NCI-H146 treated with DMSO at 0.1 percent for 48 hours (cell line): ENCODE data around the gene ANGPT4.

Experiments used
- DNase-seq: peaks from one replicate; lab custom pipeline; 2025; ENCODE audit not compliant: unreplicated experiment; lab: John Stamatoyannopoulos, UW

The ANGPT4 gene

DNA sequence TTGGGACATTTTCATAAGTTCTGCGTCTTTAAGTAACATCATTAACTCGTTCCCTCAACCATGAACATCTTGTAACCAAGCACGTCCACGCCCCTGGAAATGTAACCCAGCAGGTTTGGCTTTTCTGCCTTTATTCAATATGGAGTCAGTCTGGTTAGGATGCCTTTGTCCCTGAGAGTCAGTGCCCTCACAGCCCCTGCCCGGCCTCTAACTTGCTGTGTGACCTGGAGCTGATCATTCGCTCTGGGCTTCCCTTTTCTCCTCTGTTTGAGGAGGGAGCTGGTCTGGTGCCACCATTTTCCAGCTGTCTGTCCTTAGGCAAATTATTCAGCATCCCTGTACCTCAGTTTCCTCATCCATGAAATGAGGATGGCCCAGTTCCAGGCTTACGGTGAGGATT, 26.5 kb upstream of the ANGPT4 start:
- no peak for DNase-seq

DNA sequence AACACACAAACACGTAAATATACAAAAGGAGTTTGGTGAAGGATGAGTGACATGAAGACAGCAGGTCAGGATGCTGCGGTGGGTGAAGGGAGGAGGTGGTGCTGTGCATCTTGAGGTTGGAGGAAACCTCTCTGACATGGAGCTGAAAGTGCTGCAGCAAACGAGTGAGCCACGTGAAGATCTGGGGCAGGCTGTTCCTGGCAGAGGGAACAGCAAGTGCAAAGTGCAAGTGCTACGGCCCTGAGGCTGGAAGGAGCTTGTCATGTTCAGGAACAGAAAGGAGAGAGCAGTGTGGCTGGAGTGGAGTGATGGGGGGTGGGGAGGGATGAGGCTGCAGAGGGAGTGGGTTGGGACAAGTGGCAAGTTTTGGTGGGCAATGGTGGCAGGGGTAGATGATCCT, 24.8 kb upstream of the ANGPT4 start:
- no peak for DNase-seq

DNA sequence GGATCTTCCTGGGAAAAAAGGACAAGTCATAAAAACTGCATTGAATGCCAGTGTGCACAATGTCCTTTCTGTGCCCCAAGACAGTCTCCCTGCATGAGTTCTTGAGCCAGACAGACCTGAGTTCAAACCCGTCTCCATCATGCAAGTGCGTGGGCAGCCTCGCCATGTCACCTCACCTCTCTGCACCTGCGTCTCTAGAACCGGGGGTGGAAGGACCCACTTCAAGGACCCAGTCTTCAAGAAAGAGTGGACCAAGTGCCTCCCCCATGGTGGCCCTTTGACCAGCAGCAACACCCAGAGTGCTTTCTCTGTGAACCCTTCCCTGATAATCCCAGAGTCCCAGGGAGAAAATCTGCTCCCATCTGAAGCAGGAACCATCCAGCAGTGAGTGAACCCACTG, 23.5 kb upstream of the ANGPT4 start:
- no peak for DNase-seq

DNA sequence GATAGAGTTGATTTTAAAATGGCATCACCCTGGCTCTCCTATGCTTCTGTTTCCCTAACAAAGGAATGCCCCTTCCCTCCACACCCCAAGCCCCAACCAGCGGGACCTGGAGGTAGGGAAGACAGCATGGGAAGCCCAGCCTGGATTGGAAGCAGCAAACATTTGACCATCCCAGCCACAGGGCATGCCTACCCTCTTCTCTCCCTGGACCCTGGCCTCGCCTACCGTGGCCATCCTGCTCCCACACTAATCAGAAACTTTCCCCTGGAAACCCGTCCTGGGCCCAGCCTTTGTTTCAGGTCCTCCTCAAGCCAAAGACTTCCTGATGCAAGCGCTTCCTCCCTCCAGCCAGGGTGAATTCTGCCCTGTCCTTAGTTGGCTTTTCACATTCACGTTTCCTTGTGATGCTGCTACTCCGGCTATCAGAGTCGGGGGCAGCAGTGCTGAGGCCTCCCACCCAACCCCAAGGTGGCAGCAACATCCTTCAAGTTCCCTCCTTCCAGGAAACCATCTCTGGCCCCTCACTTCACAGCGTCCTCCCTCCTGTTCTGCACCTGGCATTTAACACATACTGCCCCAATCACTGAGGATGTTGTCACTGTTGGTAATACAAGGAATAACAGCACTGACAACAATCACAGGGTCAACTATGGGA, 18.2 kb upstream of the ANGPT4 start:
- no peak for DNase-seq

DNA sequence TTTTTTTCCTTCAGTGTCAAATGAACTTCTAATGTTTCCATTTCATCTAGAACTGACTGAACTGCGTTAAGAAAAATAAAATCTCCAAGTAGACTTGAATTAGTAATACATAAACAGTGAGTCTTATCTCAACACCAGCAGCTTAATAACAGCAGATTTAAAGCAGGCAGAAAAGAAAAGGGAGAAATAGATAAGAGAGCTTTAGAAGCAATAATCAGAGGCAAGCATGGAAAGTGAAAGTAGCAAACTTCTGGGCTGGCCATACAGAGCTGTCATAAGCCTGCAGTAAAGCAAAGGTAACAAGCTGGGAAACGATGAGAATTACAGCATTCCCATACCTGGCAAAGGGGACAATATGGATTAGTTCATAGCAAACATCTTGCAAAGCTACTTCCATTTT, 16.9 kb upstream of the ANGPT4 start:
- no peak for DNase-seq

DNA sequence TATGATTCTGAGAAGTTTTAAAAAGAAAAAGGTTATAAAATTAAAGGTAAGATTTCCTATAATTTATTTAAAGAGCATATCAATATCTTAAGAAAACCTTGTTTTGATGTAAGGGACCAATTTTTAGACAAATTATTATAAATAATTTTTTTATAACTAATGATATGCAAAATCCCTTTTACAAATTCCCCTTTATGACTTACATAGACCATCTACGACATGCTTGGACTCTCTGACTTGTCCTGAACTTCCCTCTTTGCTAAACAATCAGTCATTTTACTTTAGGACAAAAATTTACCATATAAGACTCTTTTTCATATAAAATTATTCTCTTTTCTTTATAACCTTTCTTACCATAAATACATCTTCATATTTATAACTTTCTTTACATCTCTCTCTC, 15.3 kb upstream of the ANGPT4 start:
- no peak for DNase-seq

DNA sequence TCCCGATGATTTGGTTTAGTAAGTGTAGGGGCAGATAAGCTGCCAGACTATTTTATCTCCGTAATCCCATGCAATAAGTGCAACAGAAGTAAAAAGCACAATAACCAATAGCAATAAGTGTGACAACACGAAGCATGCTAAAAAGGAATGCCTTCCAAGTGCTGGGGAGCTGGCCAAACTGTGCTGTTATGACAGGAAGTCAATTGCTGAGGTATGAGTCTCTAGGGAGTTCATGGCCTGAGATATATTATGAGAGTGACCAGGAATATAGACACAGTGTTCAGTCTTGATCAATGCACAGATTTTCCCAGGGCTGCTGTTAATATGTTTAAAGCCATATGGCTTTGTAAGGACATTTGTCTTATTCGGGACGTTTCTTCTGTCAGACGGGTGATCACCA, 10.5 kb upstream of the ANGPT4 start:
- DNase-seq: no peak

DNA sequence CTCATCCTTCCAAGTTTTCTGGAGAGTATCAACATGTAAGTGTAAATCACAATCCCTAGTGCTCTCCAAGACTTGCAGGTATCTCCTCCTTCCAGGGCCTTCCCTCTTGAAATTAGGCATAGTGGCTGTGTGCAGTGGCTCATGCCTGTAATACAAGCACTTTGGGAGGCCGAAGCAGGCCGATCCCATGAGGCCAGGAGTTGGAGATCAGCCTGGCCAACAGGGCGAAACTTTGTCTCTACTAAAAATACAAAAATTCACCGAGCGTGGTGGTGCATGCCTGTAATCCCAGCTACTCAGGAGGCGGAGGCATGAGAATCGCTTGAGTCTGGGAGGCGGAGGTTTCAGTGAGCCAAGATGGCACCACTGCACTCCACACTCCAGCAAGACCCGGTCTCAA, 9.4 kb upstream of the ANGPT4 start:
- DNase-seq: no peak

DNA sequence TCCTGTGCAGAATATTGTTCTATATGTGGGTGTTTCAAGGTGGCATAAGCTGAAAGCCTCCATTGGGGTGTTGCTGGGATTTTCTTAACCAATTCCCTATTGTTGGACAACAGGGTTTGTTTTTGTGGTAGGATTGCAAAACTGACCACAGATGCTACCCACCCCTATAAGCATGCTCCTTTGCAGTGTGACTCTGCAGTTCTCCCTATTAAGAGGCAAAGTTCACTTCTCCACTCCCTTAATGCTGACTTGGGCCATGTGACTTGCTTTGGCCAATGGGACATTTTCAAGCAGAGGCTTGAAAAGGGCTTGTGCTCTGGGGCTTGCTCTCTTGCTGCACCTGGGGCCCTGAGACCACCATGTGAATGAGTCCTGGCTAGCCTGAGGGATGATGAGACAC, 8.5 kb upstream of the ANGPT4 start:
- DNase-seq: no peak

DNA sequence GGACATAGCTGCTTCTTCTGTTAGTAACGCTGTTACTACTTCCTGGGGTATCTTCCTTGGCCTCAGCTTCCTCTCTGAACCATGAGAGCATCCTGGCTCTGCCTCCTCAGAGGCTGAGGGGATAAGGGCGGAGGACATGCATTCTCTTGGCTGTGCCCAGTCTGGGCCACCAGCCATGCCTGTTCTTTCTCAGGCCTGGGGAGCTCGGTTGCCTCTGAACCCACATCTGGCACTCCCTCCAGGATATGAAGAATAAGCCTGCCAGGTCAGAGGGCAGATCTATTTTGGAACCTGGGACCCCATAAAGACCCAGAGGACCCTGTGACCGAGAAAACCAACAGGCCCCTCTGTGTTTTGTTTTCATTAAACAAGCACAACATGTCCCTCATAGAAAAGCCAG, 6.6 kb upstream of the ANGPT4 start:
- no peak for DNase-seq

DNA sequence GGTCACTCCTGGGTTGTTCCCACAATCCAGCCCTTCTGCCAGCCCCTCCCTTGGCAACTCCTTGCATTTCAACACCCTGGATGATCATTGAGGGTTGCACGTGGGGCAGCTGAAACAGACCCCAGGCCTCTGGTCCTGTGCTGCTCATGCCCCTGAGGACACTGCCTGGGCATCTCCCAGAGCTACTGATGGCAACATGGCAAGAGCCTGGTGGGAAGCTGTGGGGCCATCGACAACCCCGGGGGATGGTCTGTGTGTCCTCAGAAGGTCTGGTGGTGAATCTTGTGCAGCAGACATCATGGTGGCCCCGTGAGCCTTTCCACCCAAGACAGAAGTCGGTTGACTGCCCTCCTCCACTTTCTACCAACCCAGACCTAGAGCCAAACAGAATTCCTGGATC, 4.9 kb upstream of the ANGPT4 start:
- no peak for DNase-seq

DNA sequence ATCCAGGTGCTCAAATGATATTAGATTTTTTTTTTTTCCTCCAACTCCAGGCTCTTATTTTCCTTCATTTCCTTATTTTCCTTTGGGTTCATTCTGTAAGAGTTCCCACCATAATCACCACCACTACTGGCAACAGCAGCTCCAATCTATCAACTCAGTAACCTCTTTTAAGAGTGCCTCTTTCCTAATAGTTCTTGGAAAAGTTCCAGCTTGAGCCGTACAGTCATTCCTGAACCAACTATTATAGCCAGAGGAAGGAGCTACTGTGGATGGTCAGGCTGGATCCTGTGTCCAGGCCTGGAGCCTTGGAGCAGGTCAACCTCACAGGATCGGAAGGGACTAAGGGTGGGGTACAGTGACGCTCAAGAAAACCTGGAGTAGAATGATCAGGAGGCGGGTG, 4.2 kb upstream of the ANGPT4 start:
- DNase-seq: no peak

DNA sequence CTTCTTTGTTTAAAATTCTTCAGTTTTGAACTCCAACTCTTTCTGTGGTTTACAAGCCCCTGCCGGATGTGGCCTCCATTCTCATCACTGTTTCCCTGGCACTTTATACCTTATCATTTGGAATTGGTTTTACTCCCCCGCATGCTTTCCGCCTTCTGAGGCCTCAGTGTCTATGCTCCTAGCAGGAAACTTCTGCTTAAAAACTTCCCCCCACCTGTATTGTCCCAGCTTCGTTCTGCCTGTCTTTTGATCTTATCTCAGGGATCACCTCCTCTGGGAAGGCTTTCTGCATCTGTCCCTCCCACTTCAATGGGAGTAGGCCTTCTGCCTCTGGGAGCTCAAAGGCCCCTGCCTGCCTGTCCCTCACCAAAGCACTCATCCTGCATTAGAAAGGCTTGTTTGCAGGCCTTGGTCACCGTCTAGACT, 3.4 kb upstream of the ANGPT4 start:
- no peak for DNase-seq

DNA sequence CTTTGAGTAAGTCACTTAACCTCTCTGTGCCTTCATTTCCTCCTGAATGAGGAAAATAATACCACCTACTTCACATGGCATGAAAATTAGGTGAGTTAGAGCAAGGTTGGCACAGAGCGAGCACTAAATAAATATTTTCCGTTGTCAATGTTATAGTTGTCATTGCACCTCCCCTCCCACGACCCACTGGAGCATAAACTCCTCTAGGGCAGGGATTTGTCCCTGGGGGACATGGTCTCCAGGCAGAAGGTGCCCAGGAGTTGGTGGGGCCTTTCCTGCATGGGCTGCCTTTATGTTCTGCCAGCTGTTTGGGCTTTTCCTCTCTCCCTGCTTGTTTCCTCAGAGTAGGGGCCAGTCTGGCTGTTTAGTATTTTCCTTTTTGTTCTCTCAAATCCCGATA, 1.3 kb upstream of the ANGPT4 start:
- no peak for DNase-seq

DNA sequence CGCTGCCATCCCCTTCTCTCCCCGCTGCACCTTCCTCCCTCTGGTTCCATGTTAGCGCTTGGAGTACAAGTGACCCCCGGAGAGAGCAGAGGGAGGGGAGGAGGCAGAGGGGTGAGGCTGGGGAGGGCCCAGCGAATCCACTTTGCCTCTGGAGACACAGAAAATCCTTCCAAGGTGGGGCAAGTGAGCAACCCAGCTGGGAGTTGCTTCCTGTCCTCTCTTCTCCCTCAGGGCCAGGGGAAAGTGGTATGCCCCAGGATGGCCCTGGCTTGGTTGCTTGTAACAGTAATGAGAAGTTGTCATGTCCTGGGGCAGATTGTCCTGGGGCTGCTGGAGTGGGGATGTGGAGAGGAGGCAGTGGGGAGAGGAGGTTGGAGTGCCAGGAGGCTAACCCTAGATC, 691 bp upstream of the ANGPT4 start:
- no peak for DNase-seq

DNA sequence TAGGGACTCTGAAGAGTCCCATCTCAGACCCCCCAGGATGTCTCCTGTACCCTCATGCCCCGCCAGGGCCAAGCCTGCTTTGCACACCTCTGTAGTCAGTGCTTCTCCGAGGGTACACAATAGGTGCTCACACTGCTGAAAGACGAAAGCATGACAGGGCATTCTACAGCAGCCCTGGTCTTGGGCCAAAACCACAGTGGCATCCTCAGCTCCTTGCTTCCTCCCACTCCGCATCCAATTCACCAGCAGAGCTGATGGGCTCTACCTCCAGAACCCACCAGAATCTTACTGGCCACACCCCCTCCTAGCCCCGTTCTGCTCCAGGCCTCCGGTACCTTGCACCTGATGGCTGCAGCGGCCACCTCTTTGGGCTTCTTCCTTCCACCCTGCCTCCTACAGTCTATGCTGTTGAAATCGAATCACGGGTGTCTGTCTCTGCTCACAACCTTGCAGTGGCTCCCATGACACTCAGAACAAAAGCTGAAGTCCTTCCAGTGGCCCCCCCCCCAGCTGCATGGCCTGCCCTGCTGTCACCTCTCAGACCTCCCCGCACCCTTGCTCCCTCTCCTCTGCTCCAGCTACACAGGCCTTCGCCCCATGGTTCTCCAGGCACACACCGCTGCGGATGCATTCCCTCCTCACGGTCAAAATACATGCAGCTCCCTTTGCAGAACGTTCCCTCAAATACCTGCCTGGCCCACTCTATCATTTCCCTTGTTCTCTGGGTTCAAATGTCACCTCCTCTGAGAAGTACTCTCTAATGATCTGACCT, 1.2 kb downstream of the ANGPT4 start:
- no peak for DNase-seq

DNA sequence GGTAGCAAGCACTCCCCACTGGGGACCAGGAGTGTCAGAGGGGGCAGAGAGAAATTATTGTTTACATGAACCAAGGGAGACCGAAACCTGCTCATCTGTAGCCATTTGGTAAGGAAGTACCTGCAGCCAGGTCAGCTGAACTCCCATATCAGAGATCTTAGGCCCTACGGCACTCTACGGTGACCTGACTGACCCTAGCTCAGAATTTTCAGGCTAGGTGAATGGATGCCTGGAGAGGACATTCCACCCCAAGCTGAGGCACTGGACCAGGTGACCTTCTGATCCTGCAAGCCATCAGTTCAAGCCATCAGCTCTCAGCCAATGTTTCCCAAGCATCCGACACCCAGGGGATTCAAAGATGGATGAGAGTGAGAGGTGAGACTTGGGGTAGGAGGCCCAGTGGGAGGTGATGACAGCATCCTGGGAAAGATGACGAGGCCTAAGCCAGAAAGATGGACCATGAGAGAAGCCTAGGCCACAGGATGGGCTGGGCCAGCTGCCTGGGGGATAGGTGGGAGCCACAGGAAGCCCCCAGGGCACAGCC, 2.8 kb downstream of the ANGPT4 start:
- no peak for DNase-seq

DNA sequence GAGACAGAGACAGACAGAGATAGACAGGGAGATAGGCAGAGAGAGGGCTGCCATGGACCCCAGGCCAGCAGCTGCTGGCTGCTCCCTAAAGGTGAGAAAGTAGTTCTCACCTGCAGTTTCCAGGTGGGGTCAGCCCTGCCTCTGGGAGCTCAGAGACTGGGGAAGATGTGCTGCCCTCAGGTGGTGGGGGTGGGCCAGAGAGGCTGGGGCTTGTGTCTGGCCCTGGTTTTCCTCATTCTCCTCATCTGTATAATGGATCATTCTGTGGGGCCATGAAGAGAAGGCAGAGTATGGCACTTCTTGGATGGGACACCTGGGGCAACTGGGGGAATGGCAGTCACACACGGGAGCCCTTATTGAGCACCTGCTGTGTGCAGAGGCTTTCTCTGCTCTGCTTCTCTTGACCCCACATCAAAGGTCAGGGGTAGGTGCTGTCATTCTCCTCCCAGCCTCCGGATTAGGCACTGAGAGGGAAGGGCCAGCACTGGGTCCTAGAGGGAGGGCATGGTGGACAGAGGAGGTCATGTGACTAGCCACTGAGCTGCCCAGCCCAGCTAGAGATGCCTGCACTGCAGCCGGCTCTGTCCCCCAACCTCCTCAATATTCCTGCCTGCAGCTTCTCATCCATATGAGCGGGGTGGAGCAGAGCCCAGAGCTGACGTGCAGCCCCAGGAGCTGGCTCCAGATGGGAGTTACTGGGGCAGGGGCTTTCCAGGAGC, 4.1 kb downstream of the ANGPT4 start:
- no peak for DNase-seq

DNA sequence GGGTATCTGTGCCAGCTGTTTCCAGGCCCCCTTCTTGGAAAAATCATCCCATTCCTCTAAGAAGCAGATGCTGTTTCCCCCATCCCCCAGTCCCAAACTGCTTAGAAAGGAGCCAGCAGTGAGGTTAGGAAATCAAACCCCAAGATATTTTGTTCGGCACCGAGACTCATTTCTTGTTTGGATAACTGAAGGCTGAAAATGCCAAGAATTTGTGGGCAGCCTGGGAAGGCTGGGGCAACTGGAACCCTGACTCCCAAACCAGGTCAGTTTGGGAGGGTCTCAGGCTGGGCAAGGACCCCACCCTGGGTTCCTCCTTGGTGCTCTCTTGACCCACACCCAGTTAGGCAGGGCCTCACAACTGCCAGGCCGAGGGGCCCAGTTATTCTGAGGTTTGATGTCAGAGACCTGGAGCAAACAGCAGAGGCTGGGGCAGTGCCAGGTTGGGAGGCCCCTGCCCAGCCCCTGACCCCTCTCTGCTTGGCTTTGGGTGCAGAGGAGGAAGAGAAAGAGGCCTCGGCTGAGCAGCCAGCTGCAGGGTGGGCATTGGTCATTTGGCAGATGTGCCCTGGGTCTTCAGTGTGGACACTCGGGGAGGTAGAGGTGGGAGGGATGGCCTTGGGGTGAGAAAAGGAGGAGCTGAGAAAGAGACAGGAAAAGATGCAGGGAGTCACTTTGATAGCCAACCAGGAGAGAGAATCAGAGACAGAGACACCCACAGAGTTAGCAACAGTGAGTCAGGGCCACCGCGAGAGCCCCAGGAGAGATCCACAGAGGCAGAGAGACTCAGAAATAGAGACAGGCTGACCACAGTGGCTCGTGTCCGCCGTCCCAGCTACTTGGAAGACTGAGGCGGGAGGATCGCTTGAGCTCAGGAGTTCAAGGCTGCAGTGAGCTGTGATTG, 5.0 kb downstream of the ANGPT4 start:
- no peak for DNase-seq

DNA sequence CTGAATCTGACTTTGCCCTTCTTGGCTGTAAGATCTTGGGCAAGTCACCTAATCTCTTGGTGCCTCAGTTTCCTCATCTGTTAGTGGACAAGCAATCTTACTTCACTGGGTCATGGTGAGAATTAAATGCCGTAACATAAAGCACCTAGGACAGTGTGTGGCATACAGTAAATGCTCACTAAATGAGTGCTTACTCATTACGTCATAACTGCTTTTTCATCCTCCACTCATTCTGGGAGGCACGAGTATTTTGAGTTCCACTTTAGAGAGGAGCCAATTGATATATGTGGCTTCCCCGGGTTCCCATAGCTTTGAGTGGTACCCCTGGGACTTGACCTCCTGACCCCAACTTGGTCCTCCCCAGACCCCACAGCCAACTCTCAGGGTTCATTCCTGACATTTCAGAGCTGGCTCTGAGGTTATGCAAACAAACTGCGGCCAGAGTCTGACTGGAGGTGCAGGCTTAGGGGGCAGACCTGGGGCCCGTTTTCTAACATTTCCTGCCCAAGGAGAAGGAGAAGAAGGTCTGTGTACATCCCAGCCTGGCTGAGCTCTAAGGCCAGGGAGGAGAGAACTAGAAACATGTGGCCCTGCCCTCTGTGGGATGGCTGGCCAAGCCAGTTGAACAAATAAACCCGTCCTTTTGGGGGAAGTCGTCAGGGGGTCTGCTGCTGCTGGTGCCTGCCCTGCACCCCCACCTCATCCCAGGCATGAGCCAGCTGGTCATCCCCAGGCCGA, 5.8 kb downstream of the ANGPT4 start:
- DNase-seq: no peak
